Stimulated activated CD4-positive, alpha-beta T cell treated with anti-CD3 and anti-CD28 coated beads, Interleukin-15, amount 100 ng/mL, for 1 hour (primary cell): ENCODE measurements around the gene PCDHGB7.
"Not testable (repeated sequence)": the region's sequence is repeated elsewhere in the genome, so short reads cannot be mapped to it uniquely, and the experiment has no call there.

ENCODE experiments used
- DNase-seq, 2 donors: peaks; one replicate each; pipeline ENCODE4 v3.0.0-alpha.2; 2020; ENCODE audit warnings: low read depth in 1 of 2, low spot score in 1 of 2

The PCDHGB7 gene

DNA sequence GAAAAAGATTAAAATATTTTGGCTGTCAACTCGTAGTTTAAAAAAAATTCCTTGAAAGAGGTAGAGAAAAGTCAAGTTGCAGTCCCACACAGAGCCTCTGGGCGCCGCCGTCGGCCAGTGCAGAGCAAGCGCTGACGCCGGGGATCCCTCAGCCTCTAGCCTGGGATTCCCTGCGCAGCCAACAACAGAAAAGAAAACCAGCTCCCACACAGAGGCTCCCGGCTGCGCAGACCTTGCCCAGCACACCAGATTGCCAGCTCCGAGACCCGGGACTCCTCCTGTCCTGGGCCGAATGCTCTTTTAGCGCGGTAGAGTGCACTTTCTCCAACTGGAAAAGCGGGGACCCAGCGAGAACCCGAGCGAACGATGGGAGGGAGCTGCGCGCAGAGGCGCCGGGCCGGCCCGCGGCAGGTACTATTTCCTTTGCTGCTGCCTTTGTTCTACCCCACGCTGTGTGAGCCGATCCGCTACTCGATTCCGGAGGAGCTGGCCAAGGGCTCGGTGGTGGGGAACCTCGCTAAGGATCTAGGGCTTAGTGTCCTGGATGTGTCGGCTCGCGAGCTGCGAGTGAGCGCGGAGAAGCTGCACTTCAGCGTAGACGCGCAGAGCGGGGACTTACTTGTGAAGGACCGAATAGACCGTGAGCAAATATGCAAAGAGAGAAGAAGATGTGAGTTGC lies at the start of gene PCDHGB7:
Gene PCDHGB7 (plus strand): TSS at position 184 of the 679 bp plus-strand sequence. CDS start 183 bp downstream, at position 367.
- not testable (repeated sequence) for DNase-seq

GRCh38 chr5:141369994-141370848 lies 47.3 kb upstream of the PCDHGB7 start, which contains the start of gene PCDHGB3:
TSS of gene PCDHGB3 (plus strand) at chr5:141370242. CDS start at chr5:141370395, 153 bp downstream.
- DNase-seq = no peak

- no peak for DNase-seq
These were observed 45.7 kb upstream of the PCDHGB7 start for GRCh38 chr5:141371572-141372475.

DNA sequence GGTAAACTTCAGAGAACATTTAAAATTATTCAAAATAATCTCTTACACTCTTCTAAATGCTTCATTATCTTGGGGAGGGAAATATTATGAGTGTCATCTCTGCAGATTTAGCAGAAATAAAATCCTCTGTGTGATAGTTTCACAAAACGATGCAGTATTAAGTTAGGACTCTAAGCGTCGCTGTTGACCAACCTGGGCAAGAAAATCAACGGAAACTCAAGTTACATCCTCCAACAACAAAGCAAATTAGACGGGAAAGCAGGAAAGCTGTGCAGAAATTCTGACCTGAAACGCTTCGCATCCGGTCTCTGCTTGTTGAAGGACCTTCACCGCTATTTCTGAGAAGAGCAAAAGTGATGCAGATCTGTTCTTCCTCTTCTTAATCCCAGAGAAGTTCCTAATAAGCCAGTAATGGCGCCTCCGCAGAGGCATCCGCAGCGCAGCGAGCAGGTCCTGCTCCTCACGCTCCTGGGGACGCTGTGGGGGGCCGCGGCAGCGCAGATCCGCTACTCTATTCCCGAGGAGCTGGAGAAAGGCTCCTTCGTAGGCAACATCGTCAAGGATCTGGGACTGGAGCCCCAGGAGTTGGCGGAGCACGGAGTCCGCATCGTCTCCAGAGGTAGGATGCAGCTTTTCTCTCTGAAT lies 43.7 kb upstream of the PCDHGB7 start, which contains the start of gene PCDHGA6:
Gene PCDHGA6 (plus strand): TSS at position 219 of the 645 bp plus-strand sequence. CDS start 193 bp downstream, at position 412.
- DNase-seq = no peak

DNA sequence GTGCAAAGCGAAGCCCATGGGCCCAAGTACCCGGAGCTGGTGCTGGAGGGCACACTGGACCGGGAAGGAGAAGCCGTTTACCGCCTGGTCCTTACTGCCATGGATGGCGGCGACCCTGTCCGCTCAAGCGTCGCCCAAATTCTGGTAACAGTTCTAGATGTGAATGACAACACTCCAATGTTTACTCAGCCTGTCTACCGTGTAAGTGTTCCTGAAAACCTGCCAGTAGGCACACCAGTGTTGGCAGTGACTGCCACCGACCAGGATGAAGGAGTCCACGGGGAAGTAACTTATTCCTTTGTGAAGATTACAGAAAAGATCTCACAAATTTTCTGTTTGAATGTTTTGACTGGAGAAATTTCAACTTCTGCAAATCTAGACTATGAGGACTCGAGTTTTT lies 42.9 kb upstream of the PCDHGB7 start:
- no peak for DNase-seq

- DNase-seq = not testable (repeated sequence)
These were observed 41.9 kb upstream of the PCDHGB7 start for GRCh38 chr5:141375444-141376155.

DNA sequence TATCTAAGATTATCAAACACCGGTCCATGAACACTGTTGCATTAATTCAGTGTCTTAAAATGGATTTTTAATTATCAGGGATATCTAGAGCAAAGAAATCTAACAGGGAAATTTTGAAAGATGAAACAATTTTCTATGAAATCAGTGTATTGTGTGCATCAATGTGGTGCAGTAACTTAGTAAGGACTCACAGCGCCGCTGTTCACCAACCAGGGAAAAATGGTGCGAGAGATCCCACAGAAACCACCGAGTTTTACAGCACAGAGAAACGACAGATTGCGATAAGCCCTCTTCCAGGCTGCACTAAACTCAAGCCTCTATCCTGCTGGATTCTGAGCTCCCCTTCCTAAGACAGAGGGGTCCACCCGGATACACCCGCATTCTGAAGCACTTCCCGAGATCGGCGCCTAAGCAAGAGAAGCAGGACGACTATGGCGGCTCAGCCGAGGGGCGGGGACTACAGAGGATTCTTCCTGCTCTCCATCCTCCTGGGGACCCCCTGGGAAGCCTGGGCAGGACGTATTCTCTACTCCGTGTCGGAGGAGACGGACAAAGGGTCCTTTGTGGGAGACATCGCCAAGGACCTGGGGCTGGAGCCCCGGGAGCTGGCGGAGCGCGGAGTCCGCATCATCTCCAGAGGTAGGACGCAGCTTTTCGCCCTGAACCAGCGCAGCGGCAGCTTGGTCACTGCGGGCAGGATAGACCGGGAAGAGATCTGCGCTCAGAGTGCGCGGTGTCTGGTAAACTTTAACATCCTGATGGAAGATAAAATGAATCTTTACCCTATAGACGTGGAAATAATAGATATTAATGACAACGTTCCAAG lies 34.8 kb upstream of the PCDHGB7 start, which contains the start of gene PCDHGA7:
Gene PCDHGA7 (plus strand): TSS at position 274 of the 826 bp plus-strand sequence. CDS start 158 bp downstream, at position 432.
- DNase-seq = no peak

GRCh38 chr5:141383345-141383744 lies 34.1 kb upstream of the PCDHGB7 start:
- no peak for DNase-seq

DNA sequence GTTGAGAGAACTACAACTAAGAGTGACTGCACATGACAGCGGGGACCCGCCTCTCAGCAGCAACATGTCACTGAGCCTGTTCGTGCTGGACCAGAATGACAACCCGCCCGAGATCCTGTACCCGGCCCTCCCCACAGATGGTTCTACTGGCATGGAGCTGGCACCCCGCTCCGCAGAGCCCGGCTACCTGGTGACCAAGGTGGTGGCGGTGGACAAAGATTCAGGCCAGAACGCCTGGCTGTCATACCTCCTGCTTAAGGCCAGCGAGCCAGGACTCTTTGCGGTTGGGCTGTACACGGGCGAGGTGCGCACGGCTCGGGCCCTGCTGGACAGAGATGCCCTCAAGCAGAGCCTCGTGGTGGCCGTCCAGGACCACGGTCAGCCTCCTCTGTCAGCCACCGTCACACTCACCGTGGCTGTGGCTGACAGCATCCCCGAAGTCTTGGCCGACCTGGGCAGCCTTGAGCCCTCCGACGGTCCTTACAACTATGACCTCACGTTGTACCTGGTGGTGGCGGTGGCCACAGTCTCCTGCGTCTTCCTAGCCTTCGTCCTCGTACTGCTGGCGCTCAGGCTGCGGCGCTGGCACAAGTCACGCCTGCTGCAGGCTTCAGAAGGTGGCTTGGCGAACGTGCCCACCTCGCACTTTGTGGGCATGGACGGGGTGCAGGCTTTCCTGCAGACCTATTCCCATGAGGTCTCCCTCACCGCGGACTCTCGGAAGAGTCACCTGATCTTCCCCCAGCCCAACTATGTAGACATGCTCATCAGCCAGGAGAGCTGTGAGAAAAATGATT lies 32.8 kb upstream of the PCDHGB7 start:
- DNase-seq = no peak

DNA sequence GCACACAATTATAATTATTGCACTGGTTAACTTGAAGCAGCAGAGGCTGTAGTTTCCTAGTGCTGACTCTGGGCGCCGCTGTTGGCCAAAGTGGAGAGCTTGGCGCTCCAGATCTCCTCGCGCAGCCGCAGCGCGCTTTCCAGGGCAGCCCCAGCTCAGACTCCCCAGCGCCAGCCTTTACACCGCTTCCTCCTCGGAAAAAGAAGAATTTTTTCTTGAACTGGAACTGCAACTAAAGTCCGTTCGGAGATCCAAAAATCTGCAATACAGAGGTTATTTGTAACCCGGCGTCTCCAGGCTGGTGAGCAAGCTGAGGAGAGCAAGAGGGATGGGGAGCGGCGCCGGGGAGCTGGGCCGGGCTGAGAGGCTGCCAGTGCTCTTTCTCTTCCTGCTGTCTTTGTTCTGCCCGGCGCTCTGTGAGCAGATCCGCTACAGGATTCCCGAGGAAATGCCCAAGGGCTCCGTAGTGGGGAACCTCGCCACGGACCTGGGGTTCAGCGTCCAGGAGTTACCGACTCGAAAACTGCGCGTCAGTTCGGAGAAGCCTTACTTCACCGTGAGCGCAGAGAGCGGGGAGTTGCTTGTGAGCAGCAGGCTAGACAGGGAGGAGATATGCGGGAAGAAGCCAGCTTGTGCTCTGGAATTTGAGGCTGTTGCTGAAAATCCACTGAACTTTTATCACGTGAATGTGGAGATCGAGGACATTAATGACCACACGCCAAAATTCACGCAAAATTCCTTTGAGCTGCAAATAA lies 29.7 kb upstream of the PCDHGB7 start, which contains the start of gene PCDHGB4:
Gene PCDHGB4 (plus strand): TSS at position 142 of the 755 bp plus-strand sequence. CDS start 187 bp downstream, at position 329.
- not testable (repeated sequence) for DNase-seq

GRCh38 chr5:141388661-141389060 lies 28.8 kb upstream of the PCDHGB7 start:
- no peak for DNase-seq

DNA sequence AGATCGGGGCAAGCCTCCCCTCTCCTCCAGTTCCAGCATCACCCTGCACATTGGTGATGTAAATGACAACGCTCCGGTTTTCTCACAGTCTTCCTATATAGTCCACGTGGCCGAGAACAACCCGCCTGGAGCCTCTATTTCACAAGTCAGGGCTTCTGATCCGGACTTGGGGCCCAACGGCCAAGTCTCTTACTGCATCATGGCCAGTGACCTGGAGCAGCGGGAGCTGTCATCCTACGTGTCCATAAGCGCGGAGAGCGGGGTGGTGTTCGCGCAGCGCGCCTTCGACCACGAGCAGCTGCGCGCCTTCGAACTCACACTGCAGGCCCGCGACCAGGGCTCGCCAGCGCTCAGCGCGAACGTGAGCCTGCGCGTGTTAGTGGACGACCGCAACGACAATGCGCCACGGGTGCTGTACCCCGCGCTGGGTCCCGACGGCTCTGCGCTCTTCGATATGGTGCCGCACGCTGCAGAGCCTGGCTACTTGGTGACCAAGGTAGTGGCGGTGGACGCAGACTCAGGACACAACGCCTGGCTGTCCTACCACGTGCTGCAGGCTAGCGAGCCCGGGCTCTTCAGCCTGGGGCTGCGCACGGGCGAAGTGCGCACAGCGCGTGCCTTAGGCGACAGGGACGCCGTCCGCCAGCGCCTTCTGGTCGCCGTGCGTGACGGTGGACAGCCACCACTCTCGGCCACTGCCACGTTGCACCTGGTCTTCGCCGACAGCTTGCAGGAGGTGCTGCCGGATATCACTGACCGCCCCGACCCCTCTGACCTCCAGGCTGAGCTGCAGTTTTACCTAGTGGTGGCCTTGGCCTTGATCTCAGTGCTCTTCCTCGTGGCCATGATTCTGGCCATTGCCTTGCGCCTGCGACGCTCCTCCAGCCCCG lies 28.1 kb upstream of the PCDHGB7 start:
- no peak for DNase-seq

DNA sequence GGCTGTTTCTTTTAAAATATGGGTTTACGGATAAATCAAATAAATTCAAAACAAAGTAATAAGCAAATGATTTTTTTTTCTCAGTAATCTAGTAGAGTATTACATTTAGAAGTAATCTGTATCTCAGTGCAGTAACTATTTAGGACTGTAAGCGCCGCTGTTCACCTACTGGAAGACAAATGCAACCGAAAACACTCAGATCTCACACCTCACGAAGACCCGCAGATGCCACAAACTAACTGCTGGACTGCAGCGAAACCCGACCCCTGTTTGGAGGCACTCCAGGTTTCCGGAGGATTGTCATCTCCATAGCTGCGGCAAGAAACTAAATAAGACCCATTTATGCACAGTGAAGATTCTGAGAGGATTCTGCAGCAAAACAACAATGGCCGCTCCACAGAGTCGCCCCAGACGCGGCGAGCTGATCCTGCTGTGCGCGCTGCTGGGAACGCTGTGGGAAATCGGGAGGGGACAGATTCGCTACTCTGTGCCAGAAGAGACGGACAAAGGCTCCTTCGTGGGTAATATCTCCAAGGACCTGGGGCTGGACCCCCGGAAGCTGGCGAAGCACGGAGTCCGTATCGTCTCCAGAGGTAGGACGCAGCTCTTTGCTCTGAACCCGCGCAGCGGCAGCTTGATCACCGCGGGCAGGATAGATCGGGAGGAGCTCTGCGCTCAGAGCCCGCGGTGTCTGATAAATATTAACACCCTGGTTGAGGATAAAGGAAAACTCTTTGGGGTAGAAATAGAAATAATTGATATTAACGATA lies 24.9 kb upstream of the PCDHGB7 start, which contains the start of gene PCDHGA8:
Gene PCDHGA8 (plus strand): TSS at position 205 of the 770 bp plus-strand sequence. CDS start 181 bp downstream, at position 386.
- no peak for DNase-seq

DNA sequence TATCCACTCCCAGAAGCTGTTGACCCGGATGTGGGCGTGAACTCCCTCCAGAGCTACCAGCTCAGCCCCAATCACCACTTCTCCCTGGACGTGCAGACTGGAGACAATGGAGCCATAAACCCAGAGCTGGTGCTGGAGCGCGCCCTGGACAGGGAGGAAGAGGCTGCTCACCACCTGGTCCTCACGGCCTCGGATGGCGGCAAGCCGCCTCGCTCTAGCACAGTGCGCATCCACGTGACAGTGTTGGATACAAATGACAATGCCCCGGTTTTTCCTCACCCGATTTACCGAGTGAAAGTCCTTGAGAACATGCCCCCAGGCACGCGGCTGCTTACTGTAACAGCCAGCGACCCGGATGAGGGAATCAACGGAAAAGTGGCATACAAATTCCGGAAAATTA lies 24.2 kb upstream of the PCDHGB7 start:
- no peak for DNase-seq
